ENCODE data around the gene CHRNA10.
"Not testable (repeated sequence)": the region's sequence is repeated elsewhere in the genome, so short reads cannot be mapped to it uniquely, and the experiment has no call there.

Gene CHRNA10

DNA sequence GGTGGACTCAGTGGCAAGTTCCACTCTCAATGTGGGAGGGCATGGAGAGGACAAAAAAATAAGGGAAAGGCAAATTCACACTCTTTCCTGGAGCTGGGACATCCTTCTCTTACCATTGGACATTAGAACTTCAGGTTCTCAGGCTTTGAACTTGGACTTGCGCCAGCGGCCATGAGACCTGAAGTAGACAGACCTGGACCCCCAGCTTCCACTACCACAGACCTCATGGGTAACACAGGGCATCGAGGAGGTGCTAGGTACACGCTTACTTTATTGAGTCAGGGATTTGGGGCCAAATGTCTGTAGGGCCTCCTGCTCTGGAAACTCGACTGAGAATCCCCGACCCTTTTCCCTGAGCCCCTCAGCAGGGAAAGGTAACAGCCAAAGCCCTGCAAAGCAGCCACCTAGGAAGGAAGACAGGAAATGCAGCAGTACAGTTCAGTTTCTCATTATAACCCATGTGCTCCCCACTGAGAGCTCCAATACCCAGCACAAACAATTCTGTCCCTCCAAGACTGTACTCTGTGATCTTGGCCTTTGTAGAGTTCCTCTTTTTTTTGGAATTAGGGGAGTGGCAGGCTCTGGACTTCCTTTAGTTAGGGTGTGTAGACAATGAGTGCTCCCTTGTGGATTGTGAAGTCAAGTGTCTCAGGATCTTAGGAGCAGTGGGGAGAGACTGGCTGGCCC, 5.7 kb downstream of the CHRNA10 start:
- no peak overlapping the region for H3K27ac ChIP-seq
- TF ChIP-seq, protein P1, sequence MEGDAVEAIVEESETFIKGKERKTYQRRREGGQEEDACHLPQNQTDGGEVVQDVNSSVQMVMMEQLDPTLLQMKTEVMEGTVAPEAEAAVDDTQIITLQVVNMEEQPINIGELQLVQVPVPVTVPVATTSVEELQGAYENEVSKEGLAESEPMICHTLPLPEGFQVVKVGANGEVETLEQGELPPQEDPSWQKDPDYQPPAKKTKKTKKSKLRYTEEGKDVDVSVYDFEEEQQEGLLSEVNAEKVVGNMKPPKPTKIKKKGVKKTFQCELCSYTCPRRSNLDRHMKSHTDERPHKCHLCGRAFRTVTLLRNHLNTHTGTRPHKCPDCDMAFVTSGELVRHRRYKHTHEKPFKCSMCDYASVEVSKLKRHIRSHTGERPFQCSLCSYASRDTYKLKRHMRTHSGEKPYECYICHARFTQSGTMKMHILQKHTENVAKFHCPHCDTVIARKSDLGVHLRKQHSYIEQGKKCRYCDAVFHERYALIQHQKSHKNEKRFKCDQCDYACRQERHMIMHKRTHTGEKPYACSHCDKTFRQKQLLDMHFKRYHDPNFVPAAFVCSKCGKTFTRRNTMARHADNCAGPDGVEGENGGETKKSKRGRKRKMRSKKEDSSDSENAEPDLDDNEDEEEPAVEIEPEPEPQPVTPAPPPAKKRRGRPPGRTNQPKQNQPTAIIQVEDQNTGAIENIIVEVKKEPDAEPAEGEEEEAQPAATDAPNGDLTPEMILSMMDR (conservative IDR thresholded peaks at IDR 0.05) = no peak

DNA sequence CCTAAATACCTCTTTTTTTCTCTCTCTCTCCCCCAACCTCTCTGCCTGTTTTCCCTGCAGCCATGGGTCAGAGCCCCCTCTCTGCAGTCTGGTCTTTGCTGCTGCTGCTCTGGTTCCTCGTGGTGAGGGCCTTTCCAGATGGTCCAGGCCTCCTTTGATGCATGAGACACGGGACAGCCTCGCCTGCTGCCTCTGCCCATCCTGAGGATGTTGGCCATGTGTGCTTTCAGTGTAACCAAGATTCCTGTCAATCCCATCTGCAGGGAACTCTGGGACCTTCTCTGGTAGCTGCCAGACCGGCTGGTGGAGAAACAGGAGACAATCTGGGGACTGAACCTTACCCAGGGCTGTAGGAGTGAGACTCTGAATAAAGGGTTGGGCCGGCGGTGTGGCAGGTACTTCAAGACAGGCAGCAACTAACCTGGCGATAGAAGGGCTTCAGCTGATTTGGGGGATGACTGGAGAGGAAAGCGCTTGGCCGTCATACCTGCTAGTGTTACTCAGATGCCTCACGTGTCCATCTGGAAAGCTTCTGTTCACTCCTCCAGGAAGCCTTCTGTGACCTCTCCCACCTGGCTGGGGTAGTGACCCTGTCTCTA, 7.1 kb downstream of the CHRNA10 start:
- H3K27ac ChIP-seq = no peak overlapping the region
- TF ChIP-seq, protein P1 (conservative IDR thresholded peaks at IDR 0.05) = no peak

DNA sequence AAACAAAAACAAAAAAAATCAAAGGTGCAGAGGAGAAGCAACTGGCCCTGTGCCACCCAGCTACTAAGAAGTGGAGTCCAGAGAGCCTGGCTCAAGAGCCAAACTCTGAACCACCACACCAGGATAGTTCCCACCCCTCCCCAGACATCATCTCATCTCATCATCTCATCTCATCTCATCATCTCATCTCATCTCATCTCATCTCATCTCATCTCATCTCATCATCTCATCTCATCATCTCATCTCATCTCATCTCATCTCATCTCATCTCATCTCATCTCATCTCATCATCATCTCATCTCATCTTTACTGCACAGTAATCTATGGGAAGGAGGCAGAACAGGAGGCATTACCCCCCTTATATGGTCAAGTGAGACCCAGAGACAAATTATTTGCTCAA, 8.3 kb downstream of the CHRNA10 start:
- H3K27ac ChIP-seq = no peak overlapping the region
- TF ChIP-seq, protein P1 (conservative IDR thresholded peaks at IDR 0.05) = no peak

DNA sequence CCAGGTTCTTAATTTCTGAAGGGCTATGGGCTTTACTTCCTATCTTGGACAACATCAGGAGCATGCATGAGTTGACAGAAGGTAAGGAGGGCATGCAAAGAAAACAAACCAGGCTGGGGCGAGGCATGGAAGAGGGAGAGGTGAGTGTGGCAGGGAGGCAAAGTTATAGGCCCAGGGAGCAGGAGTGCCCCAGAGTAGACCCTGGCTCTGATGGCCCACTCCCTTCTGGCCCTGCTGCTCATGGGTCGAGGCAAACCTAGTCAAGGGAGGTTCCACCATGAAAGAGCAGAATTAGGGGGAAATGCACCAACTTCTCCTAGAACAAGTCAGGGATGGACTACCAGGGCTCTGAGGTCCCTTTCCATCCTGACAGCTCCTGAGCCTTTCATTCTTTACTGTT, 10.2 kb downstream of the CHRNA10 start:
- TF ChIP-seq, protein P1 (conservative IDR thresholded peaks at IDR 0.05) = no peak

DNA sequence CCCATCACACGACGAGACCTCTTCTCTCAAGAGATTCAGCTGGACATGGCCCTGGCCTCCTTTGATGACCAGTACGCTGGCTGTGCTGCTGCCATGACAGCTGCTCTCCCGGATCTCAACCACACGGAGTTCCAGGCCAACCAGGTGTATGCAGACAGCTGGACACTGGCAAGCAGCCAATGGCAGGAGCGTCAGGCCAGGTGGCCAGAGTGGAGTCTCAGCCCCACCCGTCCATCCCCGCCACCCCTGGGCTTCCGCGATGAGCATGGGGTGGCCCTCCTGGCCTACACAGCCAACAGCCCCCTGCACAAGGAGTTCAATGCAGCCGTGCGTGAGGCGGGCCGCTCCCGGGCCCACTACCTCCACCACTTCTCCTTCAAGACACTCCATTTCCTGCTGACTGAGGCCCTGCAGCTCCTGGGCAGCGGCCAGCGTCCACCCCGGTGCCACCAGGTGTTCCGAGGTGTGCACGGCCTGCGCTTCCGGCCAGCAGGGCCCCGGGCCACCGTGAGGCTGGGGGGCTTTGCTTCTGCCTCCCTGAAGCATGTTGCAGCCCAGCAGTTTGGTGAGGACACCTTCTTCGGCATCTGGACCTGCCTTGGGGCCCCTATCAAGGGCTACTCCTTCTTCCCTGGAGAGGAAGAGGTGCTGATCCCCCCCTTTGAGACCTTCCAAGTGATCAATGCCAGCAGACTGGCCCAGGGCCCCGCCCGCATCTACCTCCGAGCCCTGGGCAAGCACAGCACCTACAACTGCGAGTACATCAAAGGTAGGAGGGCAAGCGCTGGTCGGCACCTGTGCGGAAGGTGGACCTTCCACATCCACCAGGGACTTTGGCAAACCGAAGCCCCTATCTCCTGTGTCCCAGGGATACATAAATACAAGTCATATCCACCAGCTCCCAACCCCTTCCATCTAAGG, 11.3 kb downstream of the CHRNA10 start:
- TF ChIP-seq, protein P1 (conservative IDR thresholded peaks at IDR 0.05) = no peak

More for the DNA sequence above, 10.2 kb downstream of the CHRNA10 start:
- no peak overlapping the region for H3K27ac ChIP-seq

DNA sequence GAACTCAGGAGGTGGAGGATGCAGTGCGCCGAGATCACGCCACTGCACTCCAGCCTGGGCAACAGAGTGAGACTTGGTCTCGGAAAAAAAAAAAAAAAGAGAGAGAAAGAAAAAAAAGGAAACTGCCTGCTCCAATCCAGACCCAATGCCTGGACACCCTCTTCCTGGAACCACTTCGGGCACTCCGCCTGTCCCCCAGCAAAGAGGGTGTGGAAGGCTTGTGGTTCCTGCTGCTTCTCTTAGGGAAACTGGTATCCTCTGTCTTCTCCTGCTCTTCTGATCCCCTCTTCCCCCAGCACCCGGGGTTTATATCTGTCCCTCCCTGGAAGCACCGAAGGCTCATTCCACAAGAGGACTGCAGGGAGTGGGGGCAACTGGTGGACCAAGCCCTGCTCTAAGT, 12.9 kb downstream of the CHRNA10 start:
- no peak overlapping the region for H3K27ac ChIP-seq

More for the DNA sequence above, 11.3 kb downstream of the CHRNA10 start:
- H3K27ac ChIP-seq = no peak overlapping the region

DNA sequence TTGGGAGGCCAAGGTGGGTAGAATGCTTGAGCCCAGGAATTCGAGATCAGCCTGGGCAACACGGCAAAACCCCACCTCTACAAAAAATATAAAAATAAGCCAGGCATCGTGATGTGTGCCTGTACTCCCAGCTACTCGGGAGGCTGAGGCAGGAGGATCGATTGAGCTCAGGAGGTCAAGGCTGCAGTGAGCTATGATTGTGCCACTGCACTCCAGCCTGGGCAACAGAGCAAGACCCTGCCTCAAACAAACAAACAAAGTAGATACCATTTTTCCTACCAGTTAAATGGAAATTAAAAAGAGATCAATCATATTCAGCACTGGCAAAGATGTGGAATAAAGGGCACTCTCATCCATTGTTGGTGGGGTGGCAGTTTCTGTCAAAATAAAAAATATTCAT, 13.9 kb downstream of the CHRNA10 start:
- not testable (repeated sequence) for H3K27ac ChIP-seq

More for the DNA sequence above, 12.9 kb downstream of the CHRNA10 start:
- TF ChIP-seq, protein P1 (conservative IDR thresholded peaks at IDR 0.05) = no peak

Data from VCaP (cell line).